A549 (cell line): ENCODE data around the gene ZNF692. TPM values are rescaled to one million over a fixed set of nuclear protein-coding genes. Genes with fewer than 3 reads are reported as not detected.

ENCODE experiments used
- ATAC-seq, 2 experiments: fragments of 200-7000 bp in 1 of 2; fragments of >200 bp in 1 of 2; cut with Nextera tagmentation in 1 of 2; cut with Tn5 transposase in 1 of 2; 3 replicates each; pipeline versions ENCODE4 v1.8.0 to v1.9.1; 2018 to 2020; ENCODE audit warnings: mild to moderate bottlenecking in 1 of 2, moderate library complexity in 1 of 2
- CTCF ChIA-PET: fragments of 300-600 bp; sonication (Branson Sonifier 250); formaldehyde crosslinking; extraction: SDS; loops from one replicate; lab custom pipeline; 2021; ENCODE audit warnings: antibody characterized with exemption, inconsistent platforms; lab: Yijun Ruan, JAX
- POLR2A ChIA-PET: fragments of 350-600 bp; formaldehyde crosslinking; extraction: SDS; loops from one replicate; lab custom pipeline; 2021; ENCODE audit warnings: antibody characterized with exemption, inconsistent platforms; lab: Yijun Ruan, JAX
- DNase-seq, 2 experiments: peaks; one replicate each; pipeline versions ENCODE4 v3.0.0 to v3.0.0-alpha.2; 2011 to 2016; ENCODE audit warnings: low read depth in 1 of 2, low spot score in 1 of 2
- FAIRE-seq: peaks from 2 replicates; lab custom pipeline; 2011; peaks lifted over from hg19 to GRCh38; lab: Jason Lieb, UNC
- H3K27ac ChIP-seq, 2 experiments: fragments of >200 bp; sonication (Bioruptor Twin); formaldehyde crosslinking; 3 replicates each; pipeline ENCODE4 v1.5.1; 2016 to 2017
- H3K4me1 ChIP-seq: fragments of >200 bp; sonication (Bioruptor Twin); formaldehyde crosslinking; 3 replicates; pipeline ENCODE4 v1.6.1; 2016
- H3K4me2 ChIP-seq: fragments of >200 bp; sonication (Bioruptor Twin); formaldehyde crosslinking; 3 replicates; pipeline ENCODE4 v1.6.1; 2016
- H3K4me3 ChIP-seq: fragments of >200 bp; sonication (Bioruptor Twin); formaldehyde crosslinking; 3 replicates; pipeline ENCODE4 v1.5.1; 2016
- H3K9me3 ChIP-seq: fragments of >200 bp; sonication (Bioruptor Twin); formaldehyde crosslinking; 3 replicates; pipeline ENCODE4 v1.6.1; 2016
- BCL3 ChIP-seq: fragments of >200 bp; sonication (Bioruptor Twin); formaldehyde crosslinking; IDR thresholded peaks from 3 replicates; pipeline ENCODE4 v1.6.1; 2016
- CHD4 ChIP-seq: fragments of 200-600 bp; sonication (generic); IDR thresholded peaks from 2 replicates; pipeline ENCODE4 v1.6.1; 2016; ENCODE audit warnings: antibody characterized with exemption, mild to moderate bottlenecking, borderline replicate concordance
- CTCF ChIP-seq: fragments of >200 bp; sonication (Bioruptor Twin); formaldehyde crosslinking; IDR thresholded peaks from 3 replicates; pipeline ENCODE4 v1.5.1; 2016
- ELK1 ChIP-seq: fragments of 150-350 bp; IDR thresholded peaks from 2 replicates; pipeline ENCODE4 v1.6.1; 2014; ENCODE audit warnings: low read depth, mild to moderate bottlenecking, low read length
- EP300 ChIP-seq, 2 experiments: fragments of >200 bp; sonication (Bioruptor Twin); formaldehyde crosslinking; IDR thresholded peaks; 2 replicates in 1 of 2; 3 replicates in 1 of 2; pipeline ENCODE4 v1.6.1; 2016 to 2017
- HDAC2 ChIP-seq: fragments of 200-600 bp; sonication (generic); IDR thresholded peaks from 2 replicates; pipeline ENCODE4 v1.6.1; 2016
- KDM5A ChIP-seq: fragments of 200-600 bp; sonication (generic); IDR thresholded peaks from 2 replicates; pipeline ENCODE4 v1.6.1; 2016; ENCODE audit warnings: antibody characterized with exemption, mild to moderate bottlenecking
- MYC ChIP-seq: IDR thresholded peaks from 2 replicates; pipeline ENCODE4 v1.6.1; 2012; ENCODE audit warnings: mild to moderate bottlenecking, inconsistent platforms, low read length, improper control_type of control experiment, borderline replicate concordance
- POLR2A ChIP-seq: IDR thresholded peaks from 2 replicates; pipeline ENCODE4 v1.6.1; 2012; ENCODE audit warnings: mild to moderate bottlenecking, low read length
- TFCP2L1 ChIP-seq: fragments of 250-450 bp; sonication (Bioruptor Pico); IDR thresholded peaks from 2 replicates; pipeline ENCODE4 v1.5.0; 2021; ENCODE audit warnings: mild to moderate bottlenecking
- ZFP36 ChIP-seq: fragments of 450-650 bp; IDR thresholded peaks from 2 replicates; pipeline ENCODE4 v1.6.1; 2014; ENCODE audit warnings: borderline replicate concordance; ENCODE audit not compliant: partially characterized antibody
- WGBS: methylation state at CpG from one replicate; pipeline ENCODE4 v1.1.6; 2017; ENCODE audit errors: missing lambda C conversion rate; 5-methylcytosine and 5-hydroxymethylcytosine counted together
- polyA plus RNA-seq, 4 experiments: library from polyadenylated mRNA; depleted of rRNA in 3 of 4; stranded (reverse); fragments of >200 nt; fragmentation: RNase III in 1 of 4; extraction: RNeasy Plus Mini Kit Qiagen cat#74134 plus additional on column Dnase treatment in 1 of 4; gene quantifications; 2 replicates in 3 of 4; 3 replicates in 1 of 4; pipeline ENCODE4 v1.2.3, GENCODE V29; 2011 to 2017

ZNF692 gene
- polyA plus RNA-seq, 2 of the 4 experiments (the other 2 are of a cell fraction), result 19.8 to 46.8 TPM

GRCh38 chr1:248851390-248851789 is 7.5 kb downstream of the ZNF692 start:
- TF ChIP-seq POLR2A, result peak; percentile 6; the same call in 1 of the 2 replicates
- no peak for TF ChIP-seq ZFP36
- ATAC-seq, result peak in 1 of 2 experiments; percentile 6; a peak in 2 of 6 replicates
- CTCF ChIA-PET, result interaction anchor here (1.2 to 1.4 kb wide), 2 partner anchors 10 to 25 kb away, joined by 4 read pairs; no protein-coding TSS in a partner anchor
- H3K9me3 ChIP-seq, result no peaks in the 10 kb centered on the region
- FAIRE-seq, result no peak
- H3K4me1 ChIP-seq, result no peaks in the 10 kb centered on the region
- H3K4me3 ChIP-seq, result no peak overlapping the region
- no peak overlapping the region for H3K4me2 ChIP-seq
- no peak for DNase-seq
- POLR2A ChIA-PET, result interaction anchor here (1.3 kb wide), 1 partner anchor 13 kb away, joined by 6 read pairs; the partner anchor contains the start of gene ZNF672
- WGBS, result 96% methylated on average over 2 of the region's 2 CpGs
- H3K27ac ChIP-seq, result no peak overlapping the region

GRCh38 chr1:248850536-248851251 is 8.2 kb downstream of the ZNF692 start:
- DNase-seq (no peak), ATAC-seq (peak in 1 of 2 experiments; percentile 27; a peak in 3 of 6 replicates), FAIRE-seq (no peak)
- Histone ChIP-seq H3K27ac (no peak overlapping the region), H3K4me1 (no peaks in the 10 kb centered on the region), H3K4me2 (no peak overlapping the region), H3K4me3 (no peak overlapping the region), H3K9me3 (no peaks in the 10 kb centered on the region)
- POLR2A ChIA-PET, result interaction anchor here (1.3 kb wide), 1 partner anchor 13 kb away, joined by 6 read pairs; the partner anchor contains the start of gene ZNF672
- 72% methylated on average over 6 of the region's 10 CpGs for WGBS
- CTCF ChIA-PET, result interaction anchor here (1.1 to 1.6 kb wide), 3 partner anchors 8 to 11 kb away, joined by 3 to 9 read pairs (median 4); partner anchors contain the start of gene ZNF692
- TF ChIP-seq ELK1 (no peak), HDAC2 (no peak), CHD4 (no peak), TFCP2L1 (CRISPR knock-in tag) (no peak), KDM5A (no peak)

- H3K4me2 ChIP-seq, result no peak overlapping the region
- TF ChIP-seq BCL3 (0 out of 3 replicates have a peak, but pooled peaks have one; percentile 8), EP300 (IDR thresholded peaks at IDR 0.05) (no peak)
- no peaks in the 10 kb centered on the region for H3K4me1 ChIP-seq
- CTCF ChIA-PET, result interaction anchor here (1.1 to 1.6 kb wide), 2 partner anchors 8 to 10 kb away, joined by 3 to 9 read pairs; partner anchors contain the start of gene ZNF692
- ATAC-seq (no peak; a peak in 1 of 6 replicates), FAIRE-seq (no peak), DNase-seq (no peak)
- no peak overlapping the region for H3K4me3 ChIP-seq
- POLR2A ChIA-PET, result interaction anchor here (1.3 kb wide), 1 partner anchor 12 kb away, joined by 6 read pairs; the partner anchor contains the start of gene ZNF672
- H3K27ac ChIP-seq, result no peak overlapping the region
- WGBS, result 90% methylated on average over 8 of the region's 9 CpGs
- H3K9me3 ChIP-seq, result no peaks in the 10 kb centered on the region
Measured at GRCh38 chr1:248850124-248850523, 8.8 kb downstream of the ZNF692 start.

- ChIA-PET POLR2A (no interaction called here), CTCF (interaction anchor here (1.6 kb wide), 1 partner anchor 9 kb away, joined by 9 read pairs; the partner anchor contains the start of gene ZNF692)
- no peak overlapping the region for H3K4me3 ChIP-seq
- WGBS, result 94% methylated on average over 3 of the region's 3 CpGs
- FAIRE-seq (no peak), DNase-seq (no peak), ATAC-seq (no peak)
- H3K4me1 ChIP-seq, result no peaks in the 10 kb centered on the region
- TF ChIP-seq EP300 (IDR thresholded peaks at IDR 0.05) (no peak), CTCF (no peak), MYC (no peak)
- H3K9me3 ChIP-seq, result no peaks in the 10 kb centered on the region
- H3K27ac ChIP-seq, result no peak overlapping the region
- H3K4me2 ChIP-seq, result no peak overlapping the region
Measured at GRCh38 chr1:248849637-248850036, 9.2 kb downstream of the ZNF692 start.
